Adrenal gland (tissue), 12 donors: ENCODE data around the gene RGS14. TPM values are rescaled to one million over a fixed set of nuclear protein-coding genes. Genes with fewer than 3 reads are reported as not detected.

ENCODE experiments used
- DNase-seq, 7 donors: peaks; one replicate each; pipeline ENCODE4 v3.0.0-alpha.2; 2019 to 2020
- H3K27ac ChIP-seq, 5 donors: fragments of 200-600 bp; sonication (generic) in 4 of 5; 1 replicate in 3 of 5; 2 replicates in 2 of 5; pipeline versions ENCODE4 v1.5.1 to v1.8.0; 2016 to 2020; ENCODE audit warnings: mild to moderate bottlenecking in 1 of 5
- H3K27me3 ChIP-seq: fragments of 200-600 bp; 2 replicates; pipeline ENCODE4 v1.8.0; 2021
- H3K36me3 ChIP-seq, 2 donors: fragments of 200-600 bp; replicated peaks in 1 of 2; 1 replicate in 1 of 2; 2 replicates in 1 of 2; pipeline versions ENCODE4 v1.5.1 to v1.8.0; 2018 to 2022
- H3K4me1 ChIP-seq, 2 donors: fragments of 200-600 bp; replicated peaks in 1 of 2; 1 replicate in 1 of 2; 2 replicates in 1 of 2; pipeline versions ENCODE4 v1.5.1 to v1.8.0; 2018 to 2021
- H3K4me3 ChIP-seq, 4 donors: fragments of 200-600 bp; sonication (generic) in 3 of 4; one replicate each; pipeline ENCODE4 v1.5.1; 2016 to 2018
- H3K9me3 ChIP-seq, 3 donors: fragments of 200-600 bp; sonication (generic) in 1 of 3; replicated peaks in 1 of 3; 1 replicate in 2 of 3; 2 replicates in 1 of 3; pipeline versions ENCODE4 v1.5.1 to v1.8.0; 2016 to 2021
- CTCF ChIP-seq, 6 experiments: fragments of 450-650 bp in 4 of 6; fragments of 200-600 bp in 2 of 6; sonication (generic) in 1 of 6; IDR thresholded peaks; 1 replicate in 5 of 6; 2 replicates in 1 of 6; pipeline versions ENCODE4 v1.5.1 to v1.8.0; 2016 to 2021; ENCODE audit warnings: antibody characterized with exemption in 6 of 6, mild to moderate bottlenecking in 2 of 6, moderate library complexity in 1 of 6
- POLR2A ChIP-seq, 2 donors: fragments of 450-650 bp; IDR thresholded peaks; one replicate each; pipeline ENCODE4 v1.6.1; 2017; ENCODE audit warnings: antibody characterized with exemption in 2 of 2, mild to moderate bottlenecking in 2 of 2, moderate library complexity in 1 of 2
- WGBS, 4 donors: extraction: QIAGEN DNeasy Blood & Tissue Kit in 2 of 4; methylation state at CpG; one replicate each; pipeline versions ENCODE4 v1.1.5 to v1.1.7; 2013 to 2017; 5-methylcytosine and 5-hydroxymethylcytosine counted together
- intact Hi-C, 2 donors: fragments of 100-400 bp; cut with DNase I; formaldehyde crosslinking; loops; one replicate each; pipeline versions ENCODE4 v1.14.1 to v1.15.0; 2022 to 2023
- polyA plus RNA-seq, 3 donors: library from polyadenylated mRNA; stranded (reverse); fragments of 200-250 nt in 2 of 3; fragments of 350-450 nt in 1 of 3; fragmentation: Illumina TruSeq in 1 of 3; extraction: RNeasy Lipid Tissue Mini Kit (QIAGEN cat#74804) in 1 of 3; gene quantifications; one replicate each; pipeline ENCODE4 v1.2.3, GENCODE V29; 2013 to 2014
- total RNA-seq, 9 donors: library from RNA; depleted of rRNA in 4 of 9; stranded (reverse); fragments of >200 nt in 4 of 9; fragments of 120-200 nt in 1 of 9; fragmentation: NEBNext Ultra II Directional in 1 of 9; extraction: Animal tissue kit (Norgen Biotek cat#: 25700) in 1 of 9; gene quantifications; one replicate each; pipeline versions ENCODE4 v1.1.0 to v1.2.4, GENCODE V29; 2013 to 2023
- donor health status: healthy with polysubstance abuse.
- donor health status: Bipolar disorder and iron deficiency.
- donor health status: DM: yes; HTN: yes; CAD: no.
- donor health status: DM: no; HTN: no; CAD: no.
- donor health status: DM: no; HTN: no; CAD: no.
- donor health status: DM: yes; HTN: yes; CAD: no.

Gene RGS14
- total and polyA plus RNA-seq, 12 donors, result 2.3 to 36.3 (median 15.5) TPM

DNA sequence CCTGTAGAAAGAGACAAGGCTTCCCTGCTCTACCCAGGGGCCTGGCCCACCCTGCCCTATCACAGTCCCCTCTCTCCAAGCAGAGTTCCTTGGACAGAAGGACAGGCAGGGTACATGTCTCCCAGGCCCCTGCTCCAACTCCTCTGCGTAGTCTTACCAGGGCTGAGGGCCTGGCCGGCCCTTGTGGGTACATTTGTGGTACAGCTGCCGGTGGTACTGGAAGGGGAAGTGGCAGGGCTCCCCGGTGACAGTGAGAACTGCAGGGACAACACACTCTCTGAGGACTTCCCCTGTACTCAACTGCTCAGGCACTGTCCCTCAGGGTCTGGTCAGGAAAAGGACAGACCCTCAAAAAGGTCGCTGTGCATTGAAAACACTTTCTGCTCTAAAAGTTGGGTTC is 48.1 kb downstream of the RGS14 start:
- H3K4me1 ChIP-seq, result peaks cover 13 to 27% of the 10 kb centered on the region in 2 donors
- H3K36me3 ChIP-seq, result no peaks in the 10 kb centered on the region
- peaks cover 32% of the 10 kb centered on the region for H3K27me3 ChIP-seq
- intact Hi-C loops, result loop anchor here in 1 of 2 donors (2.0 kb wide), 1 partner anchor 49 kb away; no protein-coding TSS in a partner anchor
- DNase-seq, result no peak
- no peak overlapping the region for H3K27ac ChIP-seq
- TF ChIP-seq CTCF (IDR thresholded peaks at IDR 0.05) (no peak), POLR2A (IDR thresholded peaks at IDR 0.05) (no peak)
- 73 to 84% (median 79%) methylated on average over 3 to 5 of the region's 5 CpGs for WGBS, 4 donors
- no peak overlapping the region for H3K4me3 ChIP-seq
- H3K9me3 ChIP-seq, result no peaks in the 10 kb centered on the region

GRCh38 chr5:177409043-177409801 is 51.5 kb downstream of the RGS14 start, which contains the start of gene F12:
Gene F12, minus strand, starts transcription at chr5:177409564. Its CDS starts 37 bp downstream, at chr5:177409527.
- TF ChIP-seq POLR2A (IDR thresholded peaks at IDR 0.05) (no peak), CTCF (IDR thresholded peaks at IDR 0.05) (no peak)
- no peak within 1 kb of the TSS for H3K27ac ChIP-seq
- DNase-seq, result no peak
- no peaks in the 10 kb centered on the region for H3K27me3 ChIP-seq
- no peak within 1 kb of the TSS for H3K4me3 ChIP-seq
- 80 to 92% (median 87%) methylated on average over 7 to 9 of the region's 9 CpGs for WGBS, 4 donors
- intact Hi-C loops, result no loop called here
- no peaks in the 10 kb centered on the region for H3K36me3 ChIP-seq
- peaks cover 1 to 6% of the 10 kb centered on the region in 2 donors for H3K4me1 ChIP-seq
- no peaks in the 10 kb centered on the region for H3K9me3 ChIP-seq

DNA sequence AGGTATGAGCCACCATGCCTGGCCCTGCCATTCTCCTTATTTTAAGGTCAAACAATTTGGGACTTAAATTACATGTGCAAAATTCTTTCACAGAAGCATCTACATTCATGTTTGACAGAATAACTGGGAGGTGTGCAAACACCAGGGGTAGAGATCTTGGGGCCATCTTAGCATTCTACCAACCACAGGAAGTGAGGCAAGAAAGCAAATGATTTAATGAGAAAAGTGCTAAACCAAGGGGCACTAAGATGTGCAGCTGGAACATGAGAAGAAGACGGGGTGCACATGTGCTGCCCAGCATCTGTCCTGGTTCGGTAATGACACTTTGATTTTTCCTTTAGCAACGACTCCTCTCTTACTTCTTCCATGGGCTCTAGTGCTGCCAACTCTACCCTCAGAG is 52.9 kb downstream of the RGS14 start:
- Histone ChIP-seq H3K27me3 (no peaks in the 10 kb centered on the region), H3K36me3 (no peaks in the 10 kb centered on the region), H3K4me3 (no peak overlapping the region), H3K27ac (no peak overlapping the region), H3K4me1 (no peaks in the 10 kb centered on the region), H3K9me3 (no peaks in the 10 kb centered on the region)
- 72 to 82% (median 76%) methylated on average over 3 of the region's 3 CpGs for WGBS, 4 donors
- intact Hi-C loops, result no loop called here
- TF ChIP-seq POLR2A (IDR thresholded peaks at IDR 0.05) (no peak), CTCF (IDR thresholded peaks at IDR 0.05) (no peak)
- DNase-seq, result no peak

GRCh38 chr5:177412603-177413233 is 55.0 kb downstream of the RGS14 start:
- Histone ChIP-seq H3K4me1 (no peaks in the 10 kb centered on the region), H3K36me3 (no peaks in the 10 kb centered on the region), H3K27ac (no peak overlapping the region), H3K4me3 (no peak overlapping the region), H3K9me3 (no peaks in the 10 kb centered on the region), H3K27me3 (no peaks in the 10 kb centered on the region)
- TF ChIP-seq POLR2A (IDR thresholded peaks at IDR 0.05) (no peak), CTCF (IDR thresholded peaks at IDR 0.05) (no peak)
- intact Hi-C loops, result no loop called here
- no peak for DNase-seq
- WGBS, 4 donors, result 80 to 84% (median 81%) methylated on average over 8 of the region's 8 CpGs
